Ureter (tissue), 1 donor: ENCODE data around the gene IRAK2. TPM values are rescaled to one million over a fixed set of nuclear protein-coding genes. Genes with fewer than 3 reads are reported as not detected.
"Not testable (repeated sequence)": the region's sequence is repeated elsewhere in the genome, so short reads cannot be mapped to it uniquely, and the experiment has no call there.

ENCODE experiments used
- DNase-seq: peaks from one replicate; pipeline ENCODE4 v3.0.0-alpha.2; 2020; ENCODE audit warnings: low spot score
- total RNA-seq: library from RNA; stranded (reverse); gene quantifications from one replicate; pipeline ENCODE4 v1.2.4, GENCODE V29; 2023
- donor health status: DM: yes; HTN: yes; CAD: no.

The IRAK2 gene, protein sequence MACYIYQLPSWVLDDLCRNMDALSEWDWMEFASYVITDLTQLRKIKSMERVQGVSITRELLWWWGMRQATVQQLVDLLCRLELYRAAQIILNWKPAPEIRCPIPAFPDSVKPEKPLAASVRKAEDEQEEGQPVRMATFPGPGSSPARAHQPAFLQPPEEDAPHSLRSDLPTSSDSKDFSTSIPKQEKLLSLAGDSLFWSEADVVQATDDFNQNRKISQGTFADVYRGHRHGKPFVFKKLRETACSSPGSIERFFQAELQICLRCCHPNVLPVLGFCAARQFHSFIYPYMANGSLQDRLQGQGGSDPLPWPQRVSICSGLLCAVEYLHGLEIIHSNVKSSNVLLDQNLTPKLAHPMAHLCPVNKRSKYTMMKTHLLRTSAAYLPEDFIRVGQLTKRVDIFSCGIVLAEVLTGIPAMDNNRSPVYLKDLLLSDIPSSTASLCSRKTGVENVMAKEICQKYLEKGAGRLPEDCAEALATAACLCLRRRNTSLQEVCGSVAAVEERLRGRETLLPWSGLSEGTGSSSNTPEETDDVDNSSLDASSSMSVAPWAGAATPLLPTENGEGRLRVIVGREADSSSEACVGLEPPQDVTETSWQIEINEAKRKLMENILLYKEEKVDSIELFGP
- total RNA-seq, result 20.3 TPM

DNA sequence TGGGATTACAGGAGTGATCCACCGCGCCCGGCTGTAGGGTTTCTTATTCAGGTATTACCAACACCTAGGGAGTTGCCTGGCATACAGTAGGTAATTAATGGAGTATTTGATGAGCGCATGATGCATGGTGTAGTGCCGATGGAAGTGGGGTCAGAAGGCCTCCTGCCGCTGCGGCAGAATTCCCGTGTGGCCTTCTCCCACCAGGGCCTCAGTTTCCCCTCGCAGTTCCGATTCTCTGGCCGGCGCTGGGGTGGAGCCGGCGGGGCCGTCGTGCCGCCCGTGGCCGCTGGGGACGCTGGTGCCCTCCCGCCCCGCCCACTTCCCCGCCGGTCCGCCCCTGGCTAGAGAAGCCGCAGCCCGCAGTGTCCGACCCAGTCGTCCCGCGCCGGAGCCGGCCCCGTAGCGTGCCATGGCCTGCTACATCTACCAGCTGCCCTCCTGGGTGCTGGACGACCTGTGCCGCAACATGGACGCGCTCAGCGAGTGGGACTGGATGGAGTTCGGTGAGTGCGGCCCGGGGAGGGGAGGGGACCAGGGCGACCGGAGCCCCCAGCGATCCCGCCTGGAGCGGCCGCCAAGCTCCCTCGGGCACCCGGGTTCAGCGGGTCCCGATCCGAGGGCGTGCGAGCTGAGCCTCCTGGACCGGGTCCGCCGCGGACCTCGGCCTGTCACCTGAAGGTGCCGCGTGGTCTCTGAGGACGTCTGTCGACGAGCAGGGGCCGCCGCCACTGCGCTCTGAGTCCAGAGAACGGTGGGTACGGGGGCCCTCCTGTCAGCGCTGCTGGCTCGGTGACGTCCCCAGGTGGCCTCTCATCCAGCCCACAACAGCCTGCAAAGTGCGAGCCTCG lies at the start of gene IRAK2:
IRAK2 (plus strand) TSS at position 374 of the 848 bp plus-strand sequence; CDS start at position 410, 36 bp downstream.
- DNase-seq, result peak; percentile 79

DNA sequence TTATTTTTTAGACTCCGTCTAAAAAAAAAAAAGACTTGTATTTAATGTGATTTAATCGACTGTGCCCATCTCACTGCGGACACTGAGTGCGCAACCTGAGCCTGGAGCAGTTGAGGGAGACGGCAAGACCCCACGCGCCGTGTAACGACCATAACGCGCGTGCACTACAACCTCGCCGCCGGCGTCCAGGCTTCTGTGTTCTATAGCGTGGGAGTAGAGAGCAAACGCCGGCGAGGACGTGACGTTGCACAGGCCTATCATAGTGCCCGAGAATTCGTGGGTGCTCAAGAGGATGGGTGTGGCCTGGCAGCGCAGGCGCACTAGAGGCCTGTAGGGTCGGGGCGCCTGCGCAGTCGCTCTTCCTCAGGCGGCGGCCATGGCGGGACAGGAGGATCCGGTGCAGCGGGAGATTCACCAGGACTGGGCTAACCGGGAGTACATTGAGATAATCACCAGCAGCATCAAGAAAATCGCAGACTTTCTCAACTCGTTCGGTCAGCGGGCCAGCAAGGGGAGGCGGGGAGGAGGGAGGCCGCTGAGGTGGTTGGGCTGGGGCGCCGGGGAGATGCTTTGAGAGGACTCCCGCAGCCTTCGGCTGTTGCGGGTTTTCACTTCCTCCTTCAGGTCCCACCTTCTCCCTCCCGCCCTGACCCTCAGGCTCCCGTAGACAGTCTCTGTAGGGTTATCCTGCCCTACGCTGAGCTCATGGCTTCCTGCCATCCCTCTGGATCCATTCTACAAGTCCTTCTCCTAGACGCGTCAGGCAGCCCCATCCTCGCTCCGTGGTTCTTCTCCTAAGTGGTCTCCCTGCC lies 49.2 kb upstream of the IRAK2 start, which contains the start of gene BRK1:
BRK1 (plus strand) TSS at position 350 of the 812 bp plus-strand sequence; CDS start at position 377, 27 bp downstream.
- peak; percentile 94 for DNase-seq

DNA sequence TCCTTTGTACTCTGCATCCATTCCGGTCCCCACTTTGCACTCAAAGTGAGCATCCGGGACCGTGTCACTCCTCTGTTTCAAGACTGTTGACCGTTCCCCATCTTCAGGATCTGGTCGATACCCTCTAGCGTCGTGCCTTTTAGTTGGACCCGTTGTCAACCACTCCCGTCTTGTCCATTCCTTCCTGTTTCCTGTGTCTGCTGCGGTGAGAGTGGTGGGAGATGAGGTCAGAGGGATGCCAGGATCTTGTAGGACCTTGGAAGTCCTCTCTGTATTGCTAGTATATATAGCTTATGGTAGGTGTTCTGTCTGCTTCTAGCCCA lies 48.6 kb upstream of the IRAK2 start:
- no peak for DNase-seq

DNA sequence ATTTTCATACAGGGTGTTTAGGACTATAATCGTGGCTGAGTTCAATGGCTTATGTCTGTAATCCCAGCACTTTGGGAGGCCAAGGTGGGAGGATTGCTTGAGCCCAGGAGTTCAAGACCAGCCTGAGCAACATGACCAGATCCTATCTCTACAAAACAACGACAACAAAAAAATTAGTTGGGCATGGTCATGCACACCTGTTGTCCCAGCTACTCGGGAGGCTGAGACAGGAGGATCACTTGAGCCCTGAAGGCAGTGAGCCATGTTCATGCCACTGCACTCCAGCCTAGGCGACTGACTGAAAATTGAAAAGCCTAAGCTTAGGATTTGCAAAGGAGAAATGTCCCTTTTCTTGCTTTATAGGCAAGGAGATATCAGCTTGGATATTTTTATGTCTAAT lies 47.8 kb upstream of the IRAK2 start:
- no peak for DNase-seq

DNA sequence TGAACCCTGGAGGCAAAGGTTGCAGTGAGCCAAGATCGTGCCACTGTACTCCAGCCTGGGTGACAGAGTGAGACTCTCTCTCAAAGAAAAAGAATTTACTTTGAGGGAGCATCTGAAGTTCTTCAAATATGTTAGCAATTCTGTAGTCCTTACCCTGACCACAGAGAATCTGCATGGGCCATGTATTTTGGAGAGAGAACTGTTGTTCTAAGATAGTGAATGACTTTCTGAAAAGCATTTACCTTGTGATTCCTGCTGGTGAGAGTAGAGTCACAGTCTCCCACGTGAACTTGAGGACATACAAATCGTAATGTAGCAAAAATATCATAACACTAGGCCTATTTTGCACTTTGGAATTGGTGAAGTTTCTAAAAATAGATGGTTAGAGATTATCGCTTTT lies 45.3 kb upstream of the IRAK2 start:
- no peak for DNase-seq

DNA sequence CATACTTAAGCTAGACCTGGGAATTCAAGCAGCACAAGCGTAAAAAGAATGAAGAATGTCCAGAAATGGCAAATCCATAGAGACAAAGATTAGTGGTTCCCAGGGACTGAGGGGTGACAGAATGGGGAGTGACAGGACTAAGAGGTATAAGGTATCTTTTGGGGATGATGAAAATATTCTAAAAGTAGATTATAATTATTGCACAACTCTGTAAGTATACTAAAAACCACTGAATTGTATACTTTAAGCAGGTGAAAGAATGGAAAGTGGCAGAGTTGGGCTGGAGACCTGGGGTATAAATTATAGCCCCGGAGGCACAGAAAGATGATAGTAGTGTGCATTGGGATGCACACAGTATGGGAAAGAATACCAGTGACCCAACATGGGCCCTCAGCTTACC lies 43.7 kb upstream of the IRAK2 start:
- no peak for DNase-seq

DNA sequence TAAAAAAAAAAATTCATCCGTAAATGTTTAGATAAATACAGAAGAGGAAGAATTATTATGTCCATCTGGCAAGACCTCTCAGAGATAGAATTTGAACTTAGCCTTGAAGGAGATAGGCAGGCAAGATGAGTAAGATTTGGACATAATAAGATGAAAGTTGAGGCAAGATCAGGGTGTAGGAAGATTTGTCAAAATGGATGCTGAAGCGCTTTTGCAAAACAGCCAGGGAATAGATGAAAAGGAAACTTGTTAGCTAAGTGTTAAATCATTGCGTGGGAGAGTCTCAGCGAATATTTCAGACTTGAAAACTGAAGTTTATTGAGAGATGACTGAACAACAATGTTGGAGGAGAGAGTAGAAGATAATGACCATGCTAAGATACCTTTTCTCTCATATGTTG lies 42.0 kb upstream of the IRAK2 start:
- no peak for DNase-seq

DNA sequence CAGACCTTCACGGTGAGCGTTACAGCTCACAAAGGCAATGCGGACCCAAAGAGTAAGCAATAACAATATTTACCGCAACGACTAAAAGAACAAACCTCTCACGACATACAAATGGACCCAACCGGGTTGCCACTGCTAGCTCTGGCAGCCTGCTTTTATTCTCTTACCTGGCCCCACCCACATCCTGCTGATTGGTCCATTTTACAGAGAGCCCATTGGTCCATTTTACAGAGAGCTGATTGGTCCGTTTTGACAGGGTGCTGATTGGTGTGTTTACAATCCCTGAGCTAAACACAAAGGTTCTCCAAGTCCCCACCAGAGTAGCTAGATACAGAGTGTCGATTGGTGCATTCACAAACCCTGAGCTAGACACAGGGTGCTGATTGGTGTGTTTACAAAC lies 28.8 kb upstream of the IRAK2 start:
- DNase-seq, result not testable (repeated sequence)

DNA sequence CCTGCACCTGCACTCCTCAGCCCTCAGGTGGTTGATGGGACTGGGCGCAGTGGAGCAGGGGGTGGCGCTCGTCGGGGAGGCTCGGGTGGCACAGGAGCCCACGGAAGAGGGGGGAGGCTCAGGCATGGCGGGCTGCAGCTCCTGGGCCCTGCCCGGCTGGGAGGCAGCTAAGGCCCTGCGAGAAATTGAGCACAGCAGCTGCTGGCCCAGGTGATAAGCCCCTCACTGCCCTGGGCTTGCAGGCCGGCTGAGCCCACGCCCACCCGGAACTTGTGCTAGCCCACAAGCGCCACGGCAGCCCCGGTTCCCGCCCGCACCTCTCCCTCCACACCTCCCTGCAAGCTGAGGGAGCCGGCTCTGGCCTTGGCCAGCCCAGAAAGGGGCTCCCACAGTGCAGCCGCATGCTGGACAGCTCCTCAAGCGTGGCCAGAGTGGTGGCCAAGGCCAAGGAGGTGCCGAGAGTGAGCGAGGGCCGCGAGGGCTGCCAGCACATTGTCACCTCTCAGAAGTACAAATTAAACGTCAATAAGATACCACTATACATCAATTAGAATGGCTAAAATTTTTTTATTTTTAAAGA lies 28.2 kb upstream of the IRAK2 start:
- DNase-seq, result no peak

DNA sequence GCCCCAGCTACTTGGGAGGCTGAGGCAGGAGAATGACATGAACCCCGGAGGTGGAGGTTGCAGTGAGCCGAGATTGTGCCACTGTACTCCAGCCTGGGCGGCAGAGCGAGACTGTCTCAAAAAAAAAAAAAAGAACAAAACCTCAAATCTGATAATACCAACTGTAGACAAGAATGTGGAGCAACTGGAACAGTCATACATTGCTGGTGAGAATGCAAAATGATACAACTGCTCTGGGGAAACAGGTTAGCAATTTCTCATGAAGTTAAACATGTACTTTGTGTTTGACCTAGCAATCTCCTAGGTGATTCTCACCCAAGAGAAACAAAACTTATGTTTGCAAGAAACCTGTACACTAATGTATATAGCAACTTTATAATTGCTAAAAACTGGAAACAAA lies 27.5 kb upstream of the IRAK2 start:
- DNase-seq, result no peak

DNA sequence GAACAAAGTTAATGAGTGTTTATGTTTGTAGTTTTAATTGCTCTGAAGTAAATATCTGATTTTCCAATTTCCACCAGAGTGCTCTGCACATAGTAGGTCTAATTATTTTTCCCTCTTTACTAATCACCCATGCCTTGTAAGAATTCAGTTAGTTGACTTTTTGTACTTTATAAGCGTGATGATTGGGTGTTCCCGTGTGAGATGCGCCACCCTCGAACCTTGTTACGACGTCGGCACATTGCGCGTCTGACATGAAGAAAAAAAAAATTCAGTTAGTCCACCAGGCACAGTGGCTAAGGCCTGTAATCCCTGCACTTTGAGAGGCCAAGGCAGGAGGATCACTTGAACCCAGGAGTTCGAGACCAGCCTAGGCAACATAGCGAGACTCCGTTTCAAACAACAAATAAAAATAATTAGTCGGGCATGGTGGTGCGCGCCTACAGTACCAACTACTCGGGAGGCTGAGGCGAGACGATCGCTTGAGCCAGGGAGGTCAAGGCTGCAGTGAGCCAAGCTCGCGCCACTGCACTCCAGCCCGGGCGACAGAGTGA lies 23.6 kb upstream of the IRAK2 start:
- DNase-seq, result no peak

DNA sequence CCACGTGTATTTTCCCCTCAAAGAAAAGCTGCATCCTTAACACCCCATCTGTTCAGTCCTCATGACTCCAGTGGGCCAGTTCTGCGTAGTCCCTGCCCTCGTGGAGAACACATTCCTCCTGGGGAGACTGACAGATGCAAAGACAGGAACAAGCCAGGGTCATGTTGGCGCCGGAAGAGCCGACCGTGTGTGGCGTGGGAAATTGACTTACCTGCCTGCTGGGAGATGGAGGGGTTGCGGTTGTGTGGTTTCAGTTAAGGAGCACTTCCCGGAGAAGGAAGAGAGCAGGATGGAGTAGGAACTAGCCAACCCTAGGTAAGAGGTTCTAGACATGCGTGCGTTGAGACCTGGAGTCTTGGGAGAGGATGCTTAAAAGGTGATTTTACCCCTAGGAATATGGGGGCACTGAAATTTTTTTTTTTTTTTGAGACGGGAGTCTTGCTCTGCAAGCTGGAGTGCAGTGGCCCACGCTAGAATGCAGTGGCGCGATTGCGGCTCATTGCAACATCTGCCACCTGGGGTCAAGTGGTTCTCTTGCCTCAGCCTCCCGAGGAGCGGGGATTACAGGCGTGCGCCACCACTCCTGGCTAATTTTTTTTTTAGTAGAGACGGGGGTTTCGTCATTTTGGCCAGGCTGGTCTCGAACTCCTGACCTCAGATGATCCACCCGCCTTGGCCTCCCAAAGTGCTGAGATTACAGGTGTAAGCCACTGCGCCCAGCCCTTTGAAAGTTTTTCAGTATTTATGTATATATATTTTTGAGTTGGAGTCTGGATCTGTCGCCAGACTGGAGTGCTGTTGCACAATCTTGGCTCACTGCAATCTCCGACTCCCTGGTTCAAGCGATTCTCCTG lies 21.8 kb upstream of the IRAK2 start:
- no peak for DNase-seq

DNA sequence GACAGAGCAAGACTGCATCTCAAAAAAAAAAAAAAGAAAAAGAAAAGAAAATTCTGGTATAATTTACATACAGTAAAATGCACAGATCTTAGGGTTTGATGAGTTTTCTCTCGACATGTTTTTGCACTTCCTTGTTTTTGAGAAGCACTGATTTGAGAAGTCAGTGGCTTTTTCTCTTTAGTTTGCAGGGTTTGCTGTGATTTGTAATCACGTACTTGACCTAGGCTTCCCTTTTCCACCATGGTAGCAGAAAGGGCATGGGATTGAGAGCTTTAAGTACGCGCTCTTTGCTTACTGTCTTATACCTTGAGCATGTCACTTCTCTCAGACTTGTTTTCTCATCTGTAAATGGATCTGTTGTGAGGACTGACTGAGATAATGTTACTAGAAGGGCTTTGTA lies 19.0 kb upstream of the IRAK2 start:
- no peak for DNase-seq

DNA sequence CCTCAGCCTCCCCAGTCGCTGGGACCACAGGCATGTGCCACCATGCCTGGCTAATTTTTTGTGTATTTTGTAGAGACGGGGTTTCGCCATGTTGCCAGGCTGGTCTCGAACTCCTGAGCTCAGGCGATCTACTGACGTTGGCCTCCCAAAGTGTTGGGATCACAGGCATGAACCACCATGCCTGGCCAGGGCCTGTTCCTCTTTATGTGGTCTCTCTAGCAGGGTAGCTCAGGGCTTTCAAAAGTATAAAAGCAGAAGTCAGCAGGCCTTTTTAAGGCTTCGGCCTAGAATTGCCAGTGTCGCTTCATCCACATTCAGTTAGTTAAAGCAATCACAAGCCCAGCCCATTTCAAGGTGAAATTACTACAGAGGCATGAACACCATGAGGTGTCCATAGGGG lies 15.5 kb upstream of the IRAK2 start:
- DNase-seq, result no peak

DNA sequence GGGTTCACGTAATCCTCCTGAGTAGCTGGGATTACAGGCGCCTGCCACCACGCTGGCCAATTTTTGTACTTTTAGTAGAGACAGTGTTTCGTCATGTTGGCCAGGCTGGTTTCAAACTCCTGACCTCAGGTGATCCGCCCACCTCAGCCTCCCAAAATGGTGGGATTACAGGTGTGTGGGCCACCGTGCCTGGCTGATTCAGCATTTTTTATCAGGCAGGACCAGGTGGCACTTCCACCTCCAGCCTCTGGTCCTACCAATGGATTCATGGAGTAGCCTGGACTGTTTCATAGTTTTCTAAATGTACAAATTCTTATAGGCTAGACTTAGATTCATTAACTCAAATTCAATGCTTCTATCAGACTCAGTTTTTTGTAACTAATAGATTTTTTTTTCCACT lies 13.7 kb upstream of the IRAK2 start:
- DNase-seq, result no peak

DNA sequence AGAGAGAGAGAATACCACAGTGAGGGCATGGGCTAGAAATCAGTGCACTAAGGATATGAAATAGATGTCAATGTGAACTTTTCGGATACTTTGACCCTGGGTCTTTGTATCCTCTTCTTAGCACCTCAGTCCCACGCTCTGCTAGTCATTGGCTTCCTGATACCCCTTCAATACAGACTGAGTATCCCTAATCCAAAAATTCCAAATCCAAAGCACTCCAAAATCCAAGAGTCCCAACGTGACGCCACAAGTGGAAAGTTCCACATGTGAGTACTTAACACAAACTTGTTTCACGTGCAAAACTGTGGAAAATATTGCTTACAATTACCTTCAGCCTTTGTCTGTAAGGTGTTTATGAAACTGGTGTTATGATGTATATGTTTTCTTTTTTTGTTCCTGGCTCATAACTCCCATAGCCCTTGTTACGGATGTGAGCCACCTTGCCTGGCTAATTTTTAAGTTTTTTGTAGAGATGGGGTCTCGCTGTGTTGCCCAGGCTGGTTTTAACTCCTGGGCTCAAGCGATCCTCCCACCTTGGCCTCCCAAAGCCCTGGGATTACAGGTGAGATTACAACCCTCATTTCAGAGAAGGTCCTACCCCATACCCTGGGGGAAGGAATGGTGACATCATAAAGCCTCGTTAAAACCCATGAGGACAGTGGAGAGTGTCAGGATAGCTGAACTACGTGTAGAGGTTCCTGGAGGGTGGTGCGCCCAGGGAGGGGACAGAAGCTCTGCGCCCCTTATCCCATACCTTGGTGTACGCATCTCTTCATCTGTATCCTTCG lies 10.2 kb upstream of the IRAK2 start:
- no peak for DNase-seq

DNA sequence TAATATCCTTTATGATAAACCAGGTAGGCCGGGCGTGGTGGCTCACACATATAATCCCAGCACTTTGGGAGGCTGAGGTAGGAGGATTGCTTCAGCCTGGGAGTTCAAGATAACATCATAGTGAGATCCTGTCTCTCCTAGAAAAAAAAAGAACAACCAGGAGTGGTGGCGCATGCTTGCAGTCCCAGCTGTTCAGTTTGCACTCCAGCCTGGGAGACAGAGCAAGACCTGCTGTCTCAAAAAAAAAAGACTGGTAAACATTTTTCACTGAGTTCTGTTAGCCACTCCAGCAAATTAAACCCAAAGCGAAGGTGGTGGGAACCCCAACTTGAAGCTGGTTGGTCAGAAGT lies 9.6 kb upstream of the IRAK2 start:
- DNase-seq, result no peak

DNA sequence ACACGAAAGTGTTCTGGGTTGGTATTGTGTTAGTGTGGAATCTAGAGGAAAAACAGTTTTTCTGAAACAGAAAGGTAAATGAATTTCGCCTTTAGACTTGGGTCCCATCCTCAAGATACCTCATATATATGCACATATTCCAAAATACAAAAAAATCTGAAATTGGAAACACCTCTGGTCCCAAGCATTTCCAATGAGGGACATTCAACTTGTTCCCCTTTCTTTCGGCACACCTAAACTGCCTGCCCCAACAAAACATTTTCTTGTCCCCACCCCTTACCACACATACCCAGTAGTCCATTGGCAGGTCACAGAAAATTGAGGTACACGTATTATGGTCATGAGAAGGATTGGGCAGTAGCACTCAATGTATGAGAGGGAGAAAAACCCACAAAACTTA lies 9.1 kb upstream of the IRAK2 start:
- no peak for DNase-seq

DNA sequence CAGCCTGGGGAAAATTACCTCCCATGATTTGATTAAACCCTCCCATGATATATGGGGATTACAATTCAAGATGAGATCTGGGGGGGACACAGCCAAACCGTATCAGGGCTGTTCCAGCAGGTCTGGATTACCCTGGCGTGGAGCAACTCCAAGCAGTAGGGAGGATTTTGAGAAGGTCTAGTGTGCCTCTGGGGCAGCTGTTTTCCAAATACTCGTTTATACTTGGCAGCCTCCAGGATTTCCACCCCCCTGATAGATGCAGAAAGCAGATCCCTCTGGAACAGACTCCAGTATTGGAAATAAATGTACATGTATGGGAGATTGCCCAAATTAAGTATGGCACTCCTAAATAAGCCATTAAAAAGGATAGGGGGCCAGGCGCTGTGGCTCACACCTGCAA lies 7.7 kb upstream of the IRAK2 start:
- DNase-seq, result no peak
